H1 (cell line): ENCODE measurements around the gene ATP6V0A4. TPM values are rescaled to one million over a fixed set of nuclear protein-coding genes. Genes with fewer than 3 reads are reported as not detected.

Experiments used
- ATF2 ChIP-seq: IDR thresholded peaks from 2 replicates; pipeline ENCODE4 v1.6.1; 2012; ENCODE audit warnings: low read length, inconsistent platforms
- CHD7 ChIP-seq: fragments of 300-600 bp; sonication (generic); IDR thresholded peaks from 2 replicates; pipeline ENCODE4 v1.7.1; 2012; ENCODE audit warnings: low read length, moderate library complexity, mild to moderate bottlenecking, inconsistent platforms; ENCODE audit not compliant: insufficient replicate concordance
- CTBP2 ChIP-seq: IDR thresholded peaks from 2 replicates; pipeline ENCODE4 v1.7.0; 2011; ENCODE audit warnings: borderline replicate concordance, mild to moderate bottlenecking, moderate library complexity, mixed read lengths, low read length; ENCODE audit not compliant: insufficient read depth, insufficient read length
- POU5F1 ChIP-seq: IDR thresholded peaks from 2 replicates; pipeline ENCODE4 v1.6.1; 2011; ENCODE audit warnings: low read depth, mild to moderate bottlenecking, low read length, moderate library complexity
- SP1 ChIP-seq: IDR thresholded peaks from 2 replicates; pipeline ENCODE4 v1.6.1; 2011; ENCODE audit warnings: low read depth, low read length
- SP2 ChIP-seq: IDR thresholded peaks from 2 replicates; pipeline ENCODE4 v1.6.1; 2012; ENCODE audit warnings: mild to moderate bottlenecking, low read length, inconsistent platforms
- ZNF274 ChIP-seq: IDR thresholded peaks from 2 replicates; pipeline ENCODE4 v1.7.0; 2012; ENCODE audit warnings: low read length, borderline replicate concordance; ENCODE audit errors: extremely low read depth
- polyA plus RNA-seq, 7 experiments: library from polyadenylated mRNA; depleted of rRNA in 3 of 7; stranded (reverse) in 5 of 7; unstranded in 2 of 7; fragments of >200 nt in 5 of 7; fragments of 200-250 nt in 2 of 7; gene quantifications; 1 replicate in 5 of 7; 2 replicates in 1 of 7; 4 replicates in 1 of 7; pipeline versions ENCODE4 v1.2.1 to v1.2.3, GENCODE V29; 2011 to 2013; ENCODE audit warnings: missing spikeins in 2 of 7, mixed read lengths in 2 of 7
- total RNA-seq: library from RNA; stranded (reverse); fragmentation: NEBNext Ultra II Directional; extraction: Animal tissue kit (Norgen Biotek cat#: 25700); gene quantifications from 2 replicates; pipeline ENCODE4 v1.2.1, GENCODE V29; 2021

The ATP6V0A4 gene
- total and polyA plus RNA-seq, 2 of the 8 experiments (the other 6 are each of a cell fraction or from before 2014, with no cell fraction given) = 0.47 to 1.6 TPM

DNA sequence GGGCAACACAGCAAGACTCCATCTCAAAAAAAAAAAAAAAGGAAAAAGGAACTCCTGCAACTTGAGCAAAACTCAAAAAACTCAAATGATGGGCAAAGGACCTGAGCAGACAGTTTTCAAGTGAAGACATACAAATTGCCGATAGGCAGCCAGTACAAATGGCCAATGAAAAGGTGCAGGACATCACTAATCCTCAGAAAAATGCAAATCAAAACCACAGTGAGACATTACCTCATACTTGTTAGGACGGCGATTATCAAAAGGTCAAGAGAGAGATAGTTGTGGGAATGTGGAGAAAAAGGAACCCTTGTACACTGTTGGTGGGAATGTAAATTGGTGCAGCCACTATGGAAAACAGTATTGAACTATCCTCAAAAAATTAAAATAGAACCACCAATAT lies 113.7 kb downstream of the ATP6V0A4 start (continued):
- TF ChIP-seq CHD7 = no peak
- no peak for TF ChIP-seq ZNF274
- no peak for TF ChIP-seq POU5F1
- TF ChIP-seq SP2 = no peak
- TF ChIP-seq CTBP2 = no peak
- no peak for TF ChIP-seq SP1
- TF ChIP-seq ATF2 = no peak
